CD14-positive monocyte (primary cell): ENCODE data around the gene MDFI. TPM values are rescaled to one million over a fixed set of nuclear protein-coding genes. Genes with fewer than 3 reads are reported as not detected.

Experiments used
- DNase-seq, 3 donors: peaks; one replicate each; pipeline ENCODE4 v3.0.0-alpha.2; 2011 to 2022
- H2AFZ ChIP-seq: 2 replicates; pipeline ENCODE4 v1.6.0; 2012; ENCODE audit warnings: mild to moderate bottlenecking, low read depth, low read length, inconsistent platforms; ENCODE audit not compliant: insufficient read depth, poor library complexity, severe bottlenecking
- H3K27ac ChIP-seq, 2 donors: 1 replicate in 1 of 2; 2 replicates in 1 of 2; pipeline ENCODE4 v1.5.1; 2012 to 2013; ENCODE audit warnings: low read length in 2 of 2, control low read depth in 1 of 2, inconsistent platforms in 1 of 2, low read depth in 1 of 2, mild to moderate bottlenecking in 1 of 2
- H3K27me3 ChIP-seq, 2 donors: one replicate each; pipeline versions ENCODE4 v1.6.0 to v1.6.1; 2011 to 2013; ENCODE audit warnings: low read length in 2 of 2; ENCODE audit not compliant: control insufficient read depth in 2 of 2, insufficient read depth in 2 of 2
- H3K36me3 ChIP-seq, 2 donors: replicated peaks in 1 of 2; 1 replicate in 1 of 2; 2 replicates in 1 of 2; pipeline versions ENCODE4 v1.5.1 to v1.6.1; 2012 to 2013; ENCODE audit warnings: low read length in 2 of 2, control low read depth in 1 of 2, inconsistent platforms in 1 of 2, mild to moderate bottlenecking in 1 of 2; ENCODE audit not compliant: insufficient read depth in 2 of 2, control insufficient read depth in 1 of 2
- H3K4me1 ChIP-seq, 2 donors: 1 replicate in 1 of 2; 2 replicates in 1 of 2; pipeline versions ENCODE4 v1.5.1 to v1.6.1; 2012 to 2013; ENCODE audit warnings: low read length in 2 of 2, control low read depth in 1 of 2, inconsistent platforms in 1 of 2, mild to moderate bottlenecking in 1 of 2, moderate library complexity in 1 of 2; ENCODE audit not compliant: insufficient read depth in 2 of 2, control insufficient read depth in 1 of 2
- H3K4me2 ChIP-seq: replicated peaks from 2 replicates; pipeline ENCODE3; 2012; ENCODE audit warnings: low read length, moderate library complexity, mild to moderate bottlenecking; ENCODE audit not compliant: poor library complexity, severe bottlenecking; ENCODE audit errors: extremely low read depth
- H3K4me3 ChIP-seq, 3 experiments: fragments of 200-600 bp in 1 of 3; sonication (generic) in 1 of 3; replicated peaks in 1 of 3; 1 replicate in 2 of 3; 2 replicates in 1 of 3; pipeline ENCODE4 v1.5.1; 2011 to 2013; ENCODE audit warnings: low read length in 3 of 3, mild to moderate bottlenecking in 3 of 3, control low read depth in 2 of 3, low read depth in 2 of 3, inconsistent platforms in 1 of 3, moderate library complexity in 1 of 3
- H3K79me2 ChIP-seq: 2 replicates; pipeline ENCODE4 v1.6.0; 2012; ENCODE audit warnings: mild to moderate bottlenecking, control low read depth, inconsistent platforms, low read length, moderate library complexity; ENCODE audit not compliant: insufficient read depth
- H3K9ac ChIP-seq: 2 replicates; pipeline ENCODE4 v1.6.0; 2017; ENCODE audit warnings: low read length, mild to moderate bottlenecking; ENCODE audit not compliant: insufficient read depth, poor library complexity, severe bottlenecking
- H3K9me3 ChIP-seq, 2 donors: replicated peaks in 1 of 2; 1 replicate in 1 of 2; 2 replicates in 1 of 2; pipeline versions ENCODE4 v1.5.1 to v1.6.1; 2012 to 2013; ENCODE audit warnings: low read length in 2 of 2, control low read depth in 1 of 2; ENCODE audit not compliant: control insufficient read depth in 1 of 2, insufficient read depth in 1 of 2
- H4K20me1 ChIP-seq: 2 replicates; pipeline ENCODE4 v1.6.0; 2012; ENCODE audit warnings: mild to moderate bottlenecking, low read length, control low read depth, moderate library complexity; ENCODE audit not compliant: insufficient read depth
- H3K27ac Mint-ChIP-seq, 7 donors: one replicate each; pipeline ENCODE4 v1.8.0; 2020; ENCODE audit warnings: mild to moderate bottlenecking in 7 of 7, mixed read lengths in 7 of 7, moderate library complexity in 6 of 7, inconsistent platforms in 2 of 7
- H3K27me3 Mint-ChIP-seq, 3 donors: one replicate each; pipeline ENCODE4 v1.8.0; 2021 to 2022; ENCODE audit warnings: low read depth in 3 of 3, mild to moderate bottlenecking in 3 of 3, mixed read lengths in 3 of 3, moderate library complexity in 3 of 3, inconsistent platforms in 1 of 3
- H3K36me3 Mint-ChIP-seq, 2 donors: one replicate each; pipeline ENCODE4 v1.8.0; 2020; ENCODE audit warnings: mixed read lengths in 2 of 2, inconsistent platforms in 1 of 2, mild to moderate bottlenecking in 1 of 2
- H3K4me1 Mint-ChIP-seq: one replicate; pipeline ENCODE4 v1.8.0; 2020; ENCODE audit warnings: mild to moderate bottlenecking, mixed read lengths
- H3K4me3 Mint-ChIP-seq, 2 donors: one replicate each; pipeline ENCODE4 v1.8.0; 2020; ENCODE audit warnings: mild to moderate bottlenecking in 2 of 2, mixed read lengths in 2 of 2, moderate library complexity in 1 of 2
- H3K9me3 Mint-ChIP-seq, 7 donors: one replicate each; pipeline ENCODE4 v1.8.0; 2020 to 2022; ENCODE audit warnings: mixed read lengths in 7 of 7, mild to moderate bottlenecking in 6 of 7, moderate library complexity in 6 of 7, inconsistent platforms in 2 of 7
- CTCF ChIP-seq: fragments of 200-600 bp; IDR thresholded peaks from one replicate; pipeline ENCODE4 v1.8.0; 2022; ENCODE audit warnings: antibody characterized with exemption, mild to moderate bottlenecking
- WGBS: methylation state at CpG from one replicate; pipeline ENCODE4 v1.1.5; 2013; ENCODE audit warnings: missing lambda C conversion rate; ENCODE audit not compliant: insufficient coverage; 5-methylcytosine and 5-hydroxymethylcytosine counted together
- intact Hi-C, 2 donors: fragments of 100-400 bp; cut with micrococcal nuclease; formaldehyde crosslinking; loops; one replicate each; pipeline versions ENCODE4 v1.15.0 to v1.15.1; 2023
- polyA plus RNA-seq, 3 donors: library from polyadenylated mRNA; depleted of rRNA in 1 of 3; unstranded in 2 of 3; stranded (reverse) in 1 of 3; fragments of 300-500 nt in 2 of 3; fragments of >200 nt in 1 of 3; fragmentation: Illumina TruSeq in 2 of 3; gene quantifications; 1 replicate in 2 of 3; 2 replicates in 1 of 3; pipeline ENCODE4 v1.2.3, GENCODE V29; 2012 to 2021

Gene MDFI
- polyA plus RNA-seq, 3 donors: not detected

- H3K36me3 ChIP-seq: no peaks in the 10 kb centered on the region
- Mint-ChIP-seq H3K4me3 (no peak overlapping the region), H3K9me3 (peaks cover 0 to 2% (median 0%) of the 10 kb centered on the region in 7 donors), H3K4me1 (peaks cover 13% of the 10 kb centered on the region), H3K27me3 (peaks cover 0 to 4% (median 1%) of the 10 kb centered on the region in 3 donors), H3K36me3 (no peaks in the 10 kb centered on the region), H3K27ac (no peak overlapping the region)
- H4K20me1 ChIP-seq: no peaks in the 10 kb centered on the region
- no peaks in the 10 kb centered on the region for H3K9me3 ChIP-seq
- whole genome bisulfite sequencing: 95% methylated on average over 11 of the region's 25 CpGs
- H3K79me2 ChIP-seq: no peaks in the 10 kb centered on the region
- H3K9ac ChIP-seq: no peak overlapping the region
- H3K27ac ChIP-seq: no peak overlapping the region
- H3K4me1 ChIP-seq: peaks cover 5 to 10% of the 10 kb centered on the region in 2 donors
- no peak for DNase-seq
- no peak for TF ChIP-seq CTCF
- no peak overlapping the region for H3K4me2 ChIP-seq
- intact Hi-C loops: no loop called here
- H2AFZ ChIP-seq: no peak overlapping the region
- H3K4me3 ChIP-seq: no peak overlapping the region
- H3K27me3 ChIP-seq: no peaks in the 10 kb centered on the region
These were observed 39.1 kb downstream of the MDFI start for GRCh38 chr6:41677124-41677921.

DNA sequence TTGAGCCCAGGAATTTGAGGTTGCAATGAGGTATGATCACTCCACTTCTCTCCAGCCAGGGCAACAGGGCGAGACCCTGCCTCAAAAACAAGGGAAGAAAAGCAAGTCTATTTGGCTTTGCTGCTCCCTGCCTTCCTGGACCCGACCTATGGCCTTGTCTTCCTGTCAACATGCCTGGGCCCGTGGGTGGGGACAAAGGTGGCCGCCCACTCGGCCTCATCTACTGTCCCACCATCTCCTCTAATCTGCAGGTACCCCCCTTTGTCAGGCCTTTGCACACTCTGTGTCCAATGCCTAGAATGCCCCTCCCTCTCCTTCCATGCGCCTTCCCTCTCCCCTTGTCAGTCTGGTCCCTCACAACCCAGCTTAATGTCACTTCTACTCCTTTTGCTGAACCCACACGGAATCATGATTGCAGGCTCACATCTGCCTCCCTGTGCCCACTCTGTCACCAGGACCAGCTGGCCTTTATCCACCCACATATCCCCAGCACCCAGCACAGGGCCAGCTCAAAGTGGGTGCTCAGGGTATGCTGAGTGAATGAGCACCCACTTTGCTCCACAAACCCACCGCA is 40.3 kb downstream of the MDFI start:
- Mint-ChIP-seq H3K9me3 (peaks cover 0 to 2% (median 0%) of the 10 kb centered on the region in 7 donors), H3K27me3 (peaks cover 3 to 8% (median 4%) of the 10 kb centered on the region in 3 donors), H3K36me3 (no peaks in the 10 kb centered on the region), H3K4me1 (peaks cover 23% of the 10 kb centered on the region), H3K27ac (no peak overlapping the region), H3K4me3 (no peak overlapping the region)
- WGBS: 87% methylated on average over 7 of the region's 8 CpGs
- no peaks in the 10 kb centered on the region for H3K36me3 ChIP-seq
- H3K9ac ChIP-seq: no peak overlapping the region
- H2AFZ ChIP-seq: no peak overlapping the region
- no peaks in the 10 kb centered on the region for H3K9me3 ChIP-seq
- H3K79me2 ChIP-seq: no peaks in the 10 kb centered on the region
- no peak overlapping the region for H3K4me2 ChIP-seq
- intact Hi-C loops: no loop called here
- peaks cover 18 to 23% of the 10 kb centered on the region in 2 donors for H3K4me1 ChIP-seq
- no peak overlapping the region for H3K27ac ChIP-seq
- DNase-seq: no peak
- TF ChIP-seq CTCF: no peak
- H4K20me1 ChIP-seq: peaks cover 11% of the 10 kb centered on the region
- H3K4me3 ChIP-seq: no peak overlapping the region
- no peaks in the 10 kb centered on the region for H3K27me3 ChIP-seq
